DOHH2 (cell line): ENCODE results near the gene CDC16.

Source experiments
- EZH2phosphoT487 ChIP-seq: fragments of 200-600 bp; sonication (generic); IDR thresholded peaks from 2 replicates; pipeline ENCODE4 v1.6.1; 2017; ENCODE audit warnings: borderline replicate concordance, mild to moderate bottlenecking, antibody characterized with exemption, low read length, moderate library complexity, mixed read lengths
- TF ChIP-seq, protein P1 (sequence below): fragments of 200-600 bp; sonication (generic); IDR thresholded peaks from one replicate; pipeline ENCODE4 v1.5.1; 2014; ENCODE audit warnings: antibody characterized with exemption, mild to moderate bottlenecking, low read depth, low read length; ENCODE audit not compliant: poor library complexity, severe bottlenecking

- TF ChIP-seq, protein P1, sequence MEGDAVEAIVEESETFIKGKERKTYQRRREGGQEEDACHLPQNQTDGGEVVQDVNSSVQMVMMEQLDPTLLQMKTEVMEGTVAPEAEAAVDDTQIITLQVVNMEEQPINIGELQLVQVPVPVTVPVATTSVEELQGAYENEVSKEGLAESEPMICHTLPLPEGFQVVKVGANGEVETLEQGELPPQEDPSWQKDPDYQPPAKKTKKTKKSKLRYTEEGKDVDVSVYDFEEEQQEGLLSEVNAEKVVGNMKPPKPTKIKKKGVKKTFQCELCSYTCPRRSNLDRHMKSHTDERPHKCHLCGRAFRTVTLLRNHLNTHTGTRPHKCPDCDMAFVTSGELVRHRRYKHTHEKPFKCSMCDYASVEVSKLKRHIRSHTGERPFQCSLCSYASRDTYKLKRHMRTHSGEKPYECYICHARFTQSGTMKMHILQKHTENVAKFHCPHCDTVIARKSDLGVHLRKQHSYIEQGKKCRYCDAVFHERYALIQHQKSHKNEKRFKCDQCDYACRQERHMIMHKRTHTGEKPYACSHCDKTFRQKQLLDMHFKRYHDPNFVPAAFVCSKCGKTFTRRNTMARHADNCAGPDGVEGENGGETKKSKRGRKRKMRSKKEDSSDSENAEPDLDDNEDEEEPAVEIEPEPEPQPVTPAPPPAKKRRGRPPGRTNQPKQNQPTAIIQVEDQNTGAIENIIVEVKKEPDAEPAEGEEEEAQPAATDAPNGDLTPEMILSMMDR: no peak
- no peak for TF ChIP-seq EZH2phosphoT487
These were observed 26.6 kb upstream of the CDC16 start for GRCh38 chr13:114208134-114208533.
